ENCODE results near the gene NUP58.
A peak's percentile ranks its signal among the peaks of the same experiment; 100 is the strongest.
"Not testable (repeated sequence)": the region's sequence is repeated elsewhere in the genome, so short reads cannot be mapped to it uniquely, and the experiment has no call there.

The NUP58 gene

DNA sequence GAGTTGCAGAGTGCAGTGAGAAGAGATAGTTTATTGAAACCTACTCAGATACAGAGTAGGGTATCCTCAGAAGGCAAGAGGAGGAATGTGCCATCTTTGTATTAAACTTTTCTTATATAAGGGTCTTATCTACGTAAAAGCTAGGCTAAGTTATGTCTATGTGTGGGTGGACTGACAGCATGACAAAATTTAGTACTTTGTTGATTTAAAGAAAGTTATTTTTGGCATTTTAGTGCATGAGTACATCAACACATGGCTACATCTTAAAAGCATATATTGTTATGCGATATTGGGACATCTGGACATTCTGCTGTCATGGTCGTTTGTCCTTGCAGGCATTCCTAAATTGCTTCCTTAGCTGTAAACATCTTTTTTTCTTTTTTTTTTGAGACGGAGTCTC lies 51.4 kb downstream of the NUP58 start:
- no peak overlapping the region for H3K4me3 ChIP-seq (ENCODE audit: low read length)
- H3K18ac ChIP-seq (ENCODE audit: low read length) = no peak overlapping the region
- no peak overlapping the region for H3K4me2 ChIP-seq (ENCODE audit: low read length)
- no peak overlapping the region for H3K9ac ChIP-seq (ENCODE audit: low read length)
- no peak overlapping the region for H3K27ac ChIP-seq (ENCODE audit: low read depth, low read length)
- no CpG with 5 or more reads among the region's 4 CpGs for WGBS (ENCODE audit: extremely low coverage, insufficient coverage, low lambda C conversion rate)
- H3K36me3 ChIP-seq (ENCODE audit: control insufficient read depth, insufficient read depth, low read length) = no peaks in the 10 kb centered on the region
- H3K4ac ChIP-seq (ENCODE audit: low read depth, low read length) = no peak overlapping the region
- H4K8ac ChIP-seq (ENCODE audit: low read depth, low read length) = no peak overlapping the region
- H2AK5ac ChIP-seq (ENCODE audit: low read length) = no peak overlapping the region
- H3K27me3 ChIP-seq (ENCODE audit: insufficient read depth, low read length, poor library complexity) = no peaks in the 10 kb centered on the region
- no peaks in the 10 kb centered on the region for H3K79me1 ChIP-seq (ENCODE audit: low read length)
- no peak overlapping the region for H2BK5ac ChIP-seq (ENCODE audit: low read length)
- H3K79me2 ChIP-seq (ENCODE audit: control insufficient read depth, insufficient read depth, low read length) = no peaks in the 10 kb centered on the region
- DNase-seq = no peak
- no peak overlapping the region for H2BK15ac ChIP-seq (replicated peaks; ENCODE audit: low read depth)
- no peaks in the 10 kb centered on the region for H3K4me1 ChIP-seq (ENCODE audit: control insufficient read depth, low read depth, low read length)
- no peak overlapping the region for H2BK120ac ChIP-seq (ENCODE audit: low read depth, low read length)
- H3K23ac ChIP-seq (ENCODE audit: low read length) = no peak overlapping the region
- H3K56ac ChIP-seq (ENCODE audit: low read length) = no peak overlapping the region
- no peak overlapping the region for H4K5ac ChIP-seq (ENCODE audit: low read length)

DNA sequence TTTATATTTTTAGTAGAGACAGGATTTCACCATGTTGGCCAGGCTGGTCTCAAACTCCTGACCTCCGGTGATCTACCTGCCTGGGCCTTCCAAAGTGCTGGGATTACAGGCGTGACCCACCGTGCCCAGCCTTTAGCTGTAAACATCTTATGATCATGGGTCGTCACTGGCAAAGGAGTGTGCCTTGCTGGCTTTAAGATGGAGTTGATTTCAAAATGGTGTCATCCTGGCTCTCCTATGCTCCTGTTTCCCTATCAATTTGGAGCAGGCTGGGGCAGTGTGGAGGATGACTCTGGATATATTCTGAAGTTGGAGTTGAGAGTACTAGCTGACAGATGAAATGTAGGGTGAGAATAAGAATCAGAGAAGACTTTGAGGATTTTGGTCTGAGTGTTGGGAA lies 51.9 kb downstream of the NUP58 start:
- Histone ChIP-seq H3K56ac (ENCODE audit: low read length) (no peak overlapping the region), H3K79me1 (ENCODE audit: low read length) (no peaks in the 10 kb centered on the region), H2BK120ac (ENCODE audit: low read depth, low read length) (no peak overlapping the region), H4K5ac (ENCODE audit: low read length) (no peak overlapping the region), H2AK5ac (ENCODE audit: low read length) (no peak overlapping the region), H3K23ac (ENCODE audit: low read length) (no peak overlapping the region), H3K36me3 (ENCODE audit: control insufficient read depth, insufficient read depth, low read length) (no peaks in the 10 kb centered on the region), H3K4ac (ENCODE audit: low read depth, low read length) (no peak overlapping the region), H4K8ac (ENCODE audit: low read depth, low read length) (no peak overlapping the region), H3K18ac (ENCODE audit: low read length) (no peak overlapping the region), H3K27me3 (ENCODE audit: insufficient read depth, low read length, poor library complexity) (no peaks in the 10 kb centered on the region), H2BK15ac (replicated peaks; ENCODE audit: low read depth) (no peak overlapping the region), H3K27ac (ENCODE audit: low read depth, low read length) (no peak overlapping the region), H3K4me3 (ENCODE audit: low read length) (no peak overlapping the region), H3K4me2 (ENCODE audit: low read length) (no peak overlapping the region), H3K79me2 (ENCODE audit: control insufficient read depth, insufficient read depth, low read length) (no peaks in the 10 kb centered on the region), H2BK5ac (ENCODE audit: low read length) (no peak overlapping the region), H3K9ac (ENCODE audit: low read length) (no peak overlapping the region), H3K4me1 (ENCODE audit: control insufficient read depth, low read depth, low read length) (no peaks in the 10 kb centered on the region)
- DNase-seq = no peak
- WGBS (ENCODE audit: extremely low coverage, insufficient coverage, low lambda C conversion rate) = no CpG with 5 or more reads among the region's 4 CpGs

DNA sequence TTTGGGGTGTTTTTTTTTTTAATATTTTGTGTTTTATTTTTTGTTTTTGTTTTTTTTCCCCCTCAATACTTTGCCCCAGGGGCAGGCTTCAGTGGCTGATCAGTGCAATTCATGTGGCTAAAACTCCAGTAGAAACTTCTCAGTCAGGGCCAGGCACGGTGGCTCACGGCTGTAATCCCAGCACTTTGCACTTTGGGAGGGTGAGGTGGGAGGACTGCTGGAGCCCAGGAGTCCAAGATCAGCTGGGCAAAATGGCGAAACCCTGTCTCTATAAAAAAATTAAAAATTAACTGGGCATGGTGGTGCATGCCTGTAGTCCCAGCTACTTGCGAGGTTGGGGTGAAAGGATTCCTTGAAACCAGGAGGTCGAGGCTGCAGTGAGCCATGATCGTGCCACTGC lies 53.0 kb downstream of the NUP58 start:
- no peak overlapping the region for H2BK120ac ChIP-seq (ENCODE audit: low read depth, low read length)
- no peak overlapping the region for H3K9ac ChIP-seq (ENCODE audit: low read length)
- WGBS (ENCODE audit: extremely low coverage, insufficient coverage, low lambda C conversion rate) = no CpG with 5 or more reads among the region's 6 CpGs
- no peak overlapping the region for H3K4me2 ChIP-seq (ENCODE audit: low read length)
- H3K79me2 ChIP-seq (ENCODE audit: control insufficient read depth, insufficient read depth, low read length) = no peaks in the 10 kb centered on the region
- DNase-seq = no peak
- no peaks in the 10 kb centered on the region for H3K4me1 ChIP-seq (ENCODE audit: control insufficient read depth, low read depth, low read length)
- no peak overlapping the region for H4K5ac ChIP-seq (ENCODE audit: low read length)
- H4K8ac ChIP-seq (ENCODE audit: low read depth, low read length) = no peak overlapping the region
- H3K4me3 ChIP-seq (ENCODE audit: low read length) = no peak overlapping the region
- no peak overlapping the region for H3K18ac ChIP-seq (ENCODE audit: low read length)
- no peak overlapping the region for H2AK5ac ChIP-seq (ENCODE audit: low read length)
- no peak overlapping the region for H3K4ac ChIP-seq (ENCODE audit: low read depth, low read length)
- no peaks in the 10 kb centered on the region for H3K27me3 ChIP-seq (ENCODE audit: insufficient read depth, low read length, poor library complexity)
- H3K79me1 ChIP-seq (ENCODE audit: low read length) = no peaks in the 10 kb centered on the region
- H2BK5ac ChIP-seq (ENCODE audit: low read length) = no peak overlapping the region
- H3K36me3 ChIP-seq (ENCODE audit: control insufficient read depth, insufficient read depth, low read length) = no peaks in the 10 kb centered on the region
- no peak overlapping the region for H3K27ac ChIP-seq (ENCODE audit: low read depth, low read length)
- no peak overlapping the region for H3K23ac ChIP-seq (ENCODE audit: low read length)
- H2BK15ac ChIP-seq (replicated peaks; ENCODE audit: low read depth) = no peak overlapping the region
- no peak overlapping the region for H3K56ac ChIP-seq (ENCODE audit: low read length)

DNA sequence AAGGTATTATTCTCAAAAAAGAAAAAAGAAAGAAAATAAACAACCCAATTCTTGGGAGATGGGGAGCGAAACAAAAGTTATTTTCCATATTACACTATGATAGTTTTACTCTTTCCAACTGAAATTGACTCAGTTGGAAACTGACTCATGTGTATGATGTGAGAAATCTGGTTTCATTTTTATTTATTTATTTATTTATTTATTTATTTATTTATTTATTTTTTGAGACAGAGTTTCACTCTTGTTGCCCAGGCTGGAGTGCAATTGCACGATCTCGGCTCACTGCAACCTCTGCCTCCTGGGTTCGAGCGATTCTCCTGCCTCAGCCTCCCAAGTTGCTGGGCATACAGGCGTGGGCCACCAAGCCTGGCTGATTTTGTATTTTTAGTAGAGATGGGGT lies 59.0 kb downstream of the NUP58 start:
- H3K18ac ChIP-seq (ENCODE audit: low read length); H3K4me2 ChIP-seq (ENCODE audit: low read length); DNase-seq; H2AK5ac ChIP-seq (ENCODE audit: low read length); H3K27ac ChIP-seq (ENCODE audit: low read depth, low read length); H3K23ac ChIP-seq (ENCODE audit: low read length); H3K4me1 ChIP-seq (ENCODE audit: control insufficient read depth, low read depth, low read length); H4K8ac ChIP-seq (ENCODE audit: low read depth, low read length); H3K79me2 ChIP-seq (ENCODE audit: control insufficient read depth, insufficient read depth, low read length); H3K27me3 ChIP-seq (ENCODE audit: insufficient read depth, low read length, poor library complexity); H3K4me3 ChIP-seq (ENCODE audit: low read length); H2BK5ac ChIP-seq (ENCODE audit: low read length); H3K36me3 ChIP-seq (ENCODE audit: control insufficient read depth, insufficient read depth, low read length); H4K5ac ChIP-seq (ENCODE audit: low read length); H2BK15ac ChIP-seq (replicated peaks; ENCODE audit: low read depth); H3K79me1 ChIP-seq (ENCODE audit: low read length); H3K9ac ChIP-seq (ENCODE audit: low read length); H2BK120ac ChIP-seq (ENCODE audit: low read depth, low read length); H3K4ac ChIP-seq (ENCODE audit: low read depth, low read length); H3K56ac ChIP-seq (ENCODE audit: low read length): not testable (repeated sequence)
- WGBS (ENCODE audit: extremely low coverage, insufficient coverage, low lambda C conversion rate) = no CpG with 5 or more reads among the region's 6 CpGs

DNA sequence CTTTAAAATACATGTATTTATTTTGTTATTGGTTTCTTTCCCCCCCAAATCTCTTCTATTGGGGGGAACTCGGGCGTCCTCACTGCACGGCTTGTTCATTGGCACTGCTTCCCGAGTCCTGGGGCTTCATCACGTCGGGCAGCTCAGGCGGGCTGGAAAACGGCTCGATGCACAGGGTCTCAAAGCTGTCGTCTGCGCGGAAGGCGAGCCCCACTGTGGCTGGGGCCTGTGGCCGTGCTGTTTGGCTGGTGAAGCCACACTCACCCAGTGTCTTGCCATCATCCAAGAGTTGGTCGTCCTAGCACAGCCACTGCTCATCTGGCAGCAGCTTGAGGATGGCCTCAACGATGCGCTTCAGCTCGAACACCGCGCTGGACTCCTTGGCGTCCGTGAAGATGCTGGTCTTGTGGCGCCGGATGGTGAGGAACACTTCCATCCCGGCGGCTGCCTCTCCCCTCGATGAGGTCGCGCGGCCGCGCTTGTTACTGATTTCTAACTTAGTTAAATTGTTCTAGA lies 64.4 kb downstream of the NUP58 start:
- no peak overlapping the region for H2BK5ac ChIP-seq (ENCODE audit: low read length)
- H3K4me3 ChIP-seq (ENCODE audit: low read length) = no peak overlapping the region
- no peak overlapping the region for H3K23ac ChIP-seq (ENCODE audit: low read length)
- H3K9ac ChIP-seq (ENCODE audit: low read length) = no peak overlapping the region
- H3K27me3 ChIP-seq (ENCODE audit: insufficient read depth, low read length, poor library complexity) = no peaks in the 10 kb centered on the region
- no peaks in the 10 kb centered on the region for H3K36me3 ChIP-seq (ENCODE audit: control insufficient read depth, insufficient read depth, low read length)
- no peaks in the 10 kb centered on the region for H3K79me2 ChIP-seq (ENCODE audit: control insufficient read depth, insufficient read depth, low read length)
- H3K79me1 ChIP-seq (ENCODE audit: low read length) = no peaks in the 10 kb centered on the region
- no peaks in the 10 kb centered on the region for H3K4me1 ChIP-seq (ENCODE audit: control insufficient read depth, low read depth, low read length)
- no CpG with 5 or more reads among the region's 32 CpGs for WGBS (ENCODE audit: extremely low coverage, insufficient coverage, low lambda C conversion rate)
- no peak overlapping the region for H3K18ac ChIP-seq (ENCODE audit: low read length)
- H3K4ac ChIP-seq (ENCODE audit: low read depth, low read length) = no peak overlapping the region
- H2BK15ac ChIP-seq (replicated peaks; ENCODE audit: low read depth) = no peak overlapping the region
- no peak overlapping the region for H3K4me2 ChIP-seq (ENCODE audit: low read length)
- DNase-seq = no peak
- H2BK120ac ChIP-seq (ENCODE audit: low read depth, low read length) = no peak overlapping the region
- H3K27ac ChIP-seq (ENCODE audit: low read depth, low read length) = no peak overlapping the region
- H4K5ac ChIP-seq (ENCODE audit: low read length) = no peak overlapping the region
- H4K8ac ChIP-seq (ENCODE audit: low read depth, low read length) = no peak overlapping the region
- H3K56ac ChIP-seq (ENCODE audit: low read length) = no peak overlapping the region
- no peak overlapping the region for H2AK5ac ChIP-seq (ENCODE audit: low read length)

DNA sequence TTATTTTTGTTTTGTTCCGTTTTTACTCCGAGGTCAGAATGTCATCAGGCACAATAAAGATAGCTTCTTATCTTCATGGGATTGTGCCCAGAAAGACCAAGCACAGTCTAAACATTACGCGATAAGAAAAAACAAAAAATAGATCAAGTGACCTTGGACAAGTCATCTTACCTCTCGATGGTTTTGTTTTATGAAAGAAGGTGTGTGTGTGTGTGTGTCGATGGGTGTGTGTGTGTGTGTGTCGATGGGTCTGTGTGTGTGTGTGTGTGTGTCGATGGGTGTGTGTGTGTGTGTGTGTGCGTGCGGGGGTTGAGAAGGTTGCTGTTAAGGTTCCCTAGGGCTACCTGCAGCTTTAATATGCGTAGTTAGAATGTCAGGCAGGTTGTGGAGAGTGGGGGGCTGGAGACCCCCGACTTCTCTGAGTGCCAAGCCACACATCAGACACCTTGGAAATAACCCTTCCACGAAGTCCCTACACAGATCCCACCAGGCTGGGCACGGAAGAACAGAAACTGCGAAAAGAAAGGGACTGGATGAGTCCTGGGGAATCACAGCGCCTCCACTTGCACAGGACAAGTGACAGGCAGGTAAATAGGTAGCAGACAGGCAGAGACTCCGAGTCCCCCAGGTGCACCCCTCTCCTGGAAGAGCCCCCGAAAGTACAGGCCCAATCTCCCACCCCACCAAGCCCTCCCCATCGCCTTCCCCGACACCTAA lies 69.9 kb downstream of the NUP58 start:
- no CpG with 5 or more reads among the region's 20 CpGs for WGBS (ENCODE audit: extremely low coverage, insufficient coverage, low lambda C conversion rate)
- no peaks in the 10 kb centered on the region for H3K36me3 ChIP-seq (ENCODE audit: control insufficient read depth, insufficient read depth, low read length)
- peak overlapping the region; percentile 60 for H3K4me2 ChIP-seq (ENCODE audit: low read length)
- H3K23ac ChIP-seq (ENCODE audit: low read length) = no peak overlapping the region
- H3K18ac ChIP-seq (ENCODE audit: low read length) = no peak overlapping the region
- H3K56ac ChIP-seq (ENCODE audit: low read length) = peak overlapping the region; percentile 78
- H4K8ac ChIP-seq (ENCODE audit: low read depth, low read length) = no peak overlapping the region
- H3K27me3 ChIP-seq (ENCODE audit: insufficient read depth, low read length, poor library complexity) = peaks cover 9% of the 10 kb centered on the region
- H2AK5ac ChIP-seq (ENCODE audit: low read length) = no peak overlapping the region
- DNase-seq = peak; percentile 8
- H2BK120ac ChIP-seq (ENCODE audit: low read depth, low read length) = no peak overlapping the region
- H2BK15ac ChIP-seq (replicated peaks; ENCODE audit: low read depth) = no peak overlapping the region
- no peak overlapping the region for H3K4ac ChIP-seq (ENCODE audit: low read depth, low read length)
- no peak overlapping the region for H4K5ac ChIP-seq (ENCODE audit: low read length)
- no peaks in the 10 kb centered on the region for H3K79me1 ChIP-seq (ENCODE audit: low read length)
- no peak overlapping the region for H2BK5ac ChIP-seq (ENCODE audit: low read length)
- no peak overlapping the region for H3K27ac ChIP-seq (ENCODE audit: low read depth, low read length)
- H3K79me2 ChIP-seq (ENCODE audit: control insufficient read depth, insufficient read depth, low read length) = no peaks in the 10 kb centered on the region
- H3K9ac ChIP-seq (ENCODE audit: low read length) = peak overlapping the region; percentile 41
- H3K4me1 ChIP-seq (ENCODE audit: control insufficient read depth, low read depth, low read length) = no peaks in the 10 kb centered on the region
- H3K4me3 ChIP-seq (ENCODE audit: low read length) = peak overlapping the region; percentile 29

All from mesendoderm (in vitro differentiated cells).